Right lobe of liver (tissue), 6 donors: Measurements from ENCODE around the gene PET117. TPM values are rescaled to one million over a fixed set of nuclear protein-coding genes. Genes with fewer than 3 reads are reported as not detected.
A peak's percentile ranks its signal among the peaks of the same experiment; 100 is the strongest.

ENCODE experiments used
- ATAC-seq, 4 donors: fragments of 200-7000 bp; cut with Tn5 transposase; one replicate each; pipeline ENCODE4 v1.9.1; 2020; ENCODE audit warnings: mild to moderate bottlenecking in 4 of 4, moderate library complexity in 4 of 4
- DNase-seq, 3 donors: peaks; one replicate each; pipeline ENCODE4 v3.0.0-alpha.2; 2020
- H3K27ac ChIP-seq, 3 donors: fragments of 200-600 bp; one replicate each; pipeline ENCODE4 v1.8.0; 2022
- H3K27me3 ChIP-seq, 2 donors: fragments of 200-600 bp; one replicate each; pipeline ENCODE4 v1.8.0; 2022
- H3K36me3 ChIP-seq, 4 donors: fragments of 200-600 bp; sonication (generic) in 1 of 4; one replicate each; pipeline versions ENCODE4 v1.5.1 to v1.8.0; 2017 to 2022; ENCODE audit warnings: control low read depth in 1 of 4
- H3K4me1 ChIP-seq, 4 donors: fragments of 200-600 bp; sonication (generic) in 1 of 4; one replicate each; pipeline versions ENCODE4 v1.5.1 to v1.8.0; 2017 to 2022; ENCODE audit warnings: control low read depth in 1 of 4
- H3K4me3 ChIP-seq, 3 donors: fragments of 200-600 bp; one replicate each; pipeline ENCODE4 v1.8.0; 2022
- H3K9me3 ChIP-seq, 4 donors: fragments of 200-600 bp; sonication (generic) in 1 of 4; one replicate each; pipeline versions ENCODE4 v1.5.1 to v1.8.0; 2017 to 2022; ENCODE audit warnings: control low read depth in 1 of 4
- CTCF ChIP-seq, 4 donors: fragments of 200-600 bp in 3 of 4; fragments of 450-650 bp in 1 of 4; IDR thresholded peaks; one replicate each; pipeline versions ENCODE4 v1.5.1 to v1.8.0; 2016 to 2022; ENCODE audit warnings: antibody characterized with exemption in 4 of 4, mild to moderate bottlenecking in 2 of 4
- POLR2A ChIP-seq: fragments of 450-650 bp; IDR thresholded peaks from one replicate; pipeline ENCODE4 v1.6.1; 2017; ENCODE audit warnings: antibody characterized with exemption, mild to moderate bottlenecking
- WGBS: methylation state at CpG from one replicate; pipeline ENCODE4 v1.1.6; 2018; ENCODE audit warnings: low coverage, low lambda C conversion rate; ENCODE audit not compliant: insufficient coverage; ENCODE audit errors: missing lambda C conversion rate; 5-methylcytosine and 5-hydroxymethylcytosine counted together
- intact Hi-C, 2 donors: fragments of 100-400 bp; cut with DNase I; formaldehyde crosslinking; loops; one replicate each; pipeline versions ENCODE4 v1.11.2 to v1.14.1; 2022
- total RNA-seq, 6 experiments: library from RNA; depleted of rRNA in 2 of 6; stranded (reverse); fragments of >200 nt in 2 of 6; fragmentation: NEBNext Ultra II Directional in 3 of 6; extraction: Animal tissue kit (Norgen Biotek cat#: 25700) in 3 of 6; gene quantifications; one replicate each; pipeline versions ENCODE4 v1.1.0 to v1.2.4, GENCODE V29; 2016 to 2023
- donor health status: DM: no; HTN: yes; CAD: no.
- donor health status: DM: no; HTN: no; CAD: no.
- donor health status: DM: no; HTN: no; CAD: no.
- donor health status: DM: no; HTN: yes; CAD: no.
- donor health status: DM: no; HTN: yes; CAD: no.

Gene PET117
- total RNA-seq, 6 experiments from 2014 or later, result 5.1 to 10.6 (median 6.6) TPM

GRCh38 chr20:18133962-18134361 is 3.7 kb upstream of the PET117 start:
- no peak for ATAC-seq
- no peak for DNase-seq
- H3K4me1 ChIP-seq, result peaks cover 0 to 7% (median under 1%) of the 10 kb centered on the region in 4 donors
- H3K36me3 ChIP-seq, result no peaks in the 10 kb centered on the region
- TF ChIP-seq CTCF (IDR thresholded peaks at IDR 0.05), result no peak
- no peak for TF ChIP-seq POLR2A
- H3K9me3 ChIP-seq, result no peaks in the 10 kb centered on the region
- no peak overlapping the region for H3K4me3 ChIP-seq
- H3K27me3 ChIP-seq, result no peaks in the 10 kb centered on the region
- intact Hi-C loops, result no loop called here
- 61% methylated on average over 2 of the region's 2 CpGs for WGBS
- H3K27ac ChIP-seq, result no peak overlapping the region

GRCh38 chr20:18138266-18138582 is 561 bp downstream of the PET117 start:
- Histone ChIP-seq H3K4me1 (peaks cover 0 to 20% (median 5%) of the 10 kb centered on the region in 4 donors), H3K36me3 (peaks cover 0 to 9% (median 0%) of the 10 kb centered on the region in 4 donors), H3K27me3 (no peaks in the 10 kb centered on the region), H3K4me3 (peak overlapping the region; percentile 89 to 95 (median 91)), H3K27ac (peak overlapping the region; percentile 71 to 89 (median 81)), H3K9me3 (no peaks in the 10 kb centered on the region)
- 0% methylated on average over 2 of the region's 15 CpGs for WGBS
- DNase-seq, result no peak
- ATAC-seq, result no peak
- TF ChIP-seq CTCF (IDR thresholded peaks at IDR 0.05) (no peak), POLR2A (no peak)
- intact Hi-C loops, result no loop called here

GRCh38 chr20:18138639-18139583 is 1.2 kb downstream of the PET117 start:
- no peaks in the 10 kb centered on the region for H3K9me3 ChIP-seq
- TF ChIP-seq POLR2A (no peak), CTCF (IDR thresholded peaks at IDR 0.05) (no peak)
- H3K36me3 ChIP-seq, result peaks cover 0 to 9% (median 0%) of the 10 kb centered on the region in 4 donors
- intact Hi-C loops, result no loop called here
- H3K4me3 ChIP-seq, result peak overlapping the region; percentile 89 to 95 (median 91)
- ATAC-seq, result peak; percentile 21 to 49 (median 36)
- H3K27ac ChIP-seq, result peak overlapping the region; percentile 71 to 89 (median 81)
- DNase-seq, result no peak
- 27% methylated on average over 6 of the region's 7 CpGs for WGBS
- H3K27me3 ChIP-seq, result no peaks in the 10 kb centered on the region
- peaks cover 0 to 20% (median 5%) of the 10 kb centered on the region in 4 donors for H3K4me1 ChIP-seq

GRCh38 chr20:18139832-18140231 is 2.2 kb downstream of the PET117 start:
- H3K27me3 ChIP-seq, result no peaks in the 10 kb centered on the region
- H3K36me3 ChIP-seq, result peaks cover 0 to 9% (median 0%) of the 10 kb centered on the region in 4 donors
- peaks cover 0 to 24% (median 5%) of the 10 kb centered on the region in 4 donors for H3K4me1 ChIP-seq
- no peaks in the 10 kb centered on the region for H3K9me3 ChIP-seq
- no peak overlapping the region for H3K27ac ChIP-seq
- TF ChIP-seq CTCF (IDR thresholded peaks at IDR 0.05) (no peak), POLR2A (no peak)
- 43% methylated on average over 1 of the region's 2 CpGs for WGBS
- ATAC-seq, result no peak
- DNase-seq, result no peak
- no peak overlapping the region for H3K4me3 ChIP-seq
- intact Hi-C loops, result no loop called here
